Coronary artery (tissue), 2 donors: ENCODE results near the gene SLC49A3.

Source experiments
- DNase-seq: peaks from one replicate; pipeline ENCODE4 v3.0.0-alpha.2; 2017; ENCODE audit warnings: low spot score
- H3K27ac ChIP-seq, 2 donors: fragments of 200-600 bp; sonication (generic); one replicate each; pipeline ENCODE4 v1.5.1; 2016 to 2019
- H3K4me3 ChIP-seq: fragments of 200-600 bp; sonication (generic); 2 replicates; pipeline ENCODE4 v1.5.1; 2016; ENCODE audit warnings: mild to moderate bottlenecking, moderate library complexity
- CTCF ChIP-seq: fragments of 200-600 bp; sonication (generic); IDR thresholded peaks from one replicate; pipeline ENCODE4 v1.5.1; 2019; ENCODE audit warnings: antibody characterized with exemption

The SLC49A3 gene

GRCh38 chr4:634599-634985 lies 54.4 kb downstream of the SLC49A3 start:
- Histone ChIP-seq H3K4me3 (no peak overlapping the region), H3K27ac (no peak overlapping the region)
- TF ChIP-seq CTCF, result no peak
- no peak for DNase-seq

- DNase-seq, result no peak
- H3K27ac ChIP-seq, result no peak overlapping the region
- no peak overlapping the region for H3K4me3 ChIP-seq
- no peak for TF ChIP-seq CTCF
Observed at GRCh38 chr4:633976-634598, 54.9 kb downstream of the SLC49A3 start.

GRCh38 chr4:633406-633805 lies 55.5 kb downstream of the SLC49A3 start:
- H3K27ac ChIP-seq, result no peak overlapping the region
- DNase-seq, result no peak
- H3K4me3 ChIP-seq, result no peak overlapping the region
- no peak for TF ChIP-seq CTCF

GRCh38 chr4:632926-633325 lies 56.0 kb downstream of the SLC49A3 start:
- Histone ChIP-seq H3K27ac (no peak overlapping the region), H3K4me3 (no peak overlapping the region)
- no peak for DNase-seq
- TF ChIP-seq CTCF, result no peak

GRCh38 chr4:632196-632790 lies 56.7 kb downstream of the SLC49A3 start:
- no peak for DNase-seq
- no peak for TF ChIP-seq CTCF
- Histone ChIP-seq H3K27ac (no peak overlapping the region), H3K4me3 (no peak overlapping the region)
